ENCODE results near the gene LATS2.

DNA sequence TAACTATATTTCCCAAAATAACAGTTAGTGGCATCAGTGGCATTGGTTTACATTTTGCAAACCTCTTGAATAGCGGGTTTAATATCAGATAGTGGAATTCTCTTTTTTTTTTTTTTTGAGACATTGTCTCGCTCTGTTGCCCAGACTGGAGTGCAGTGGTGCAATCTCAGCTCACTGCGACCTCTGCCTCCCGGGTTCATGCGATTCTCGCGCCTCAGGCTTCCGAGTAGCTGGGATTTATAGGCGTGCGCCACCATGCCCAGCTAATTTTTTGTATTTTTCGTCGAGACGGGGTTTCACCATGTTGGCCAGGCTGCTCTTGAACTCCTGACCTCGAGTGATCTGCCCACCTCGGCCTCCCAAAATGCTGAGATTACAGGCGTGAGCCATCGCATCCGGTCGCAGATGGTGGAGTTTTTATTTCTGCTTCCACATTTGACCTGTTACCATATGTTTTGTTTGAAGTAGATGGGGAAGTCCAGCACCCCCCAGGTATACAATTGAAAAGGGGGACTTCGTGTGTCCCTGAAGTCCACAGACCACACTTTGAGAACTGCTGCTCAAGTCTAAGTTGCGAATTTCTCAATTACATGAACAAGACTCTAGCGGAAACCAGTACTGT, 118.3 kb downstream of the LATS2 start:
- TF ChIP-seq CTCF (IDR thresholded peaks at IDR 0.05) (no peak), POLR2A (IDR thresholded peaks at IDR 0.05) (no peak)
